Loucy (cell line): ENCODE results near the gene UTP11.

Experiments
- H2AFZ ChIP-seq: fragments of 200-600 bp; sonication (generic); 2 replicates; pipeline ENCODE4 v1.6.0; 2016; ENCODE audit warnings: antibody characterized with exemption, mild to moderate bottlenecking, low read length, moderate library complexity
- H3F3A ChIP-seq: fragments of 200-600 bp; 2 replicates; pipeline ENCODE4 v1.6.0; 2016; ENCODE audit warnings: antibody characterized with exemption, low read depth, mild to moderate bottlenecking
- H3K27me3 ChIP-seq: fragments of 200-600 bp; sonication (generic); 2 replicates; pipeline ENCODE4 v1.6.1; 2014; ENCODE audit warnings: low read length, mild to moderate bottlenecking; ENCODE audit not compliant: insufficient read depth, poor library complexity, severe bottlenecking
- H3K36me3 ChIP-seq: fragments of 200-600 bp; sonication (generic); 2 replicates; pipeline ENCODE4 v1.6.1; 2016; ENCODE audit warnings: low read length; ENCODE audit not compliant: insufficient read depth
- H3K4me1 ChIP-seq: fragments of 200-600 bp; sonication (generic); 2 replicates; pipeline ENCODE4 v1.5.1; 2014; ENCODE audit warnings: low read length, mild to moderate bottlenecking; ENCODE audit not compliant: insufficient read depth, poor library complexity, severe bottlenecking
- H3K4me2 ChIP-seq: fragments of 200-600 bp; sonication (generic); 2 replicates; pipeline ENCODE4 v1.6.0; 2014; ENCODE audit warnings: antibody characterized with exemption, low read length, low read depth, mild to moderate bottlenecking; ENCODE audit not compliant: poor library complexity, severe bottlenecking
- H3K4me3 ChIP-seq: fragments of 200-600 bp; sonication (generic); 2 replicates; pipeline ENCODE4 v1.5.1; 2014; ENCODE audit warnings: low read length, mild to moderate bottlenecking, mixed read lengths; ENCODE audit not compliant: poor library complexity, severe bottlenecking
- H3K79me2 ChIP-seq: fragments of 200-600 bp; sonication (generic); 2 replicates; pipeline ENCODE4 v1.6.1; 2014; ENCODE audit warnings: low read length; ENCODE audit not compliant: insufficient read depth
- H3K9ac ChIP-seq: fragments of 200-600 bp; sonication (generic); 2 replicates; pipeline ENCODE4 v1.6.0; 2014; ENCODE audit warnings: mild to moderate bottlenecking, low read depth, low read length, moderate library complexity; ENCODE audit not compliant: poor library complexity, severe bottlenecking
- H3K9me2 ChIP-seq: fragments of 200-600 bp; sonication (generic); replicated peaks from 2 replicates; pipeline ENCODE4 v1.6.1; 2016; ENCODE audit warnings: low read depth, low read length, mixed read lengths
- H3K9me3 ChIP-seq: fragments of 200-600 bp; sonication (generic); 2 replicates; pipeline ENCODE4 v1.6.1; 2014; ENCODE audit warnings: mild to moderate bottlenecking, antibody characterized with exemption, low read length, low read depth; ENCODE audit not compliant: insufficient read depth
- H4K20me1 ChIP-seq: fragments of 200-600 bp; sonication (generic); 2 replicates; pipeline ENCODE4 v1.6.0; 2014; ENCODE audit warnings: antibody characterized with exemption, low read length, mild to moderate bottlenecking; ENCODE audit not compliant: insufficient read depth, poor library complexity, severe bottlenecking
- EZH2phosphoT487 ChIP-seq: fragments of 200-600 bp; IDR thresholded peaks from 2 replicates; pipeline ENCODE4 v1.6.1; 2018; ENCODE audit warnings: antibody characterized with exemption, mild to moderate bottlenecking, moderate library complexity, borderline replicate concordance
- TF ChIP-seq, protein P1 (sequence below): fragments of 200-600 bp; sonication (generic); conservative IDR thresholded peaks from 2 replicates; pipeline ENCODE4 v1.5.1; 2014; ENCODE audit warnings: mild to moderate bottlenecking, antibody characterized with exemption, low read length

Gene UTP11

DNA sequence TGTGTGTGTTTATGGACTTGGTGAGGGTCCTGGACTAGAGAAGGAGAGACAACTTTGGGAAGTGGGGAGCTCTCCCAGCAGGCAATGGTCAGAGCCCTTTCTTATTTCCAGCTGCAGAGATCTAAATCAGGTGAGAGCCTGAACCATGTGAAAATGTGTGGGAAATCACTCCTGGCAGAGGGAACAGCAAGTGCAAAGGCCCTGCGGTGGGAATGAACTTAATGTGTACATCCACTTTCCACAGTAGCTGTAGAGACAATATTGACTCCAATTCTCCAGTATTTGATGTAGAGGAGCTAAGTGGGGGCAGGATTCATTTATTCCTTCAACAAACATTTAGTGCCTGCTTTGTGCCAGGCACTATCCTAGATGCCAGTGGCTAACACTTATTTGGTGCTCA, 48.8 kb downstream of the UTP11 start:
- H4K20me1 ChIP-seq = no peaks in the 10 kb centered on the region
- no peaks in the 10 kb centered on the region for H3F3A ChIP-seq
- no peak overlapping the region for H3K4me2 ChIP-seq
- no peaks in the 10 kb centered on the region for H3K9me3 ChIP-seq
- no peaks in the 10 kb centered on the region for H3K4me1 ChIP-seq
- no peak for TF ChIP-seq EZH2phosphoT487
- TF ChIP-seq, protein P1, sequence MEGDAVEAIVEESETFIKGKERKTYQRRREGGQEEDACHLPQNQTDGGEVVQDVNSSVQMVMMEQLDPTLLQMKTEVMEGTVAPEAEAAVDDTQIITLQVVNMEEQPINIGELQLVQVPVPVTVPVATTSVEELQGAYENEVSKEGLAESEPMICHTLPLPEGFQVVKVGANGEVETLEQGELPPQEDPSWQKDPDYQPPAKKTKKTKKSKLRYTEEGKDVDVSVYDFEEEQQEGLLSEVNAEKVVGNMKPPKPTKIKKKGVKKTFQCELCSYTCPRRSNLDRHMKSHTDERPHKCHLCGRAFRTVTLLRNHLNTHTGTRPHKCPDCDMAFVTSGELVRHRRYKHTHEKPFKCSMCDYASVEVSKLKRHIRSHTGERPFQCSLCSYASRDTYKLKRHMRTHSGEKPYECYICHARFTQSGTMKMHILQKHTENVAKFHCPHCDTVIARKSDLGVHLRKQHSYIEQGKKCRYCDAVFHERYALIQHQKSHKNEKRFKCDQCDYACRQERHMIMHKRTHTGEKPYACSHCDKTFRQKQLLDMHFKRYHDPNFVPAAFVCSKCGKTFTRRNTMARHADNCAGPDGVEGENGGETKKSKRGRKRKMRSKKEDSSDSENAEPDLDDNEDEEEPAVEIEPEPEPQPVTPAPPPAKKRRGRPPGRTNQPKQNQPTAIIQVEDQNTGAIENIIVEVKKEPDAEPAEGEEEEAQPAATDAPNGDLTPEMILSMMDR = no peak
- no peaks in the 10 kb centered on the region for H3K79me2 ChIP-seq
- H3K4me3 ChIP-seq = no peak overlapping the region
- no peaks in the 10 kb centered on the region for H3K36me3 ChIP-seq
- no peak overlapping the region for H2AFZ ChIP-seq
- H3K9me2 ChIP-seq = no peaks in the 10 kb centered on the region
- H3K9ac ChIP-seq = no peak overlapping the region
- H3K27me3 ChIP-seq = no peaks in the 10 kb centered on the region

DNA sequence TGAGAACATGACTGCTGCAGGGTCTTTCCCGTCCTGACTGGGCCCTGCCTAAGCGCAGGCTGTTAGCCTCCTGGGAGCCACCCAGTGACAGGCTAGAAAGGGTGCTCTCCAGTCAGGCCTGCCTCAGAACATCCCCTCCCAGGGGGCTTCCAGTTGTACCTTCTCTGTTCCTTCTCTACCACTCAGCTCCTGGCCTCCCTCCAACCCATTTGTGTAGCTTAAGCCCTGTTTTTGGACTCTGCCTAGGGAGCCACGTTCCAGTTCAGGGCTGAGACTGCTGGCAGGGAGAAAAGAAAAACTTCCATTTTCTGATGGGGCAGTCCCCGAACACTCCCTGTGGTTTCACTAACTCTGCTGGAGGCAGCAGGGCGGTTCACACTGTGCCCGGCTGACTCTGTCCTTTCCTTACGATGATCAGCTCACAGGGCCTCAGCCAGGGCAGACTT, 49.4 kb downstream of the UTP11 start:
- no peaks in the 10 kb centered on the region for H3K36me3 ChIP-seq
- no peak overlapping the region for H3K9ac ChIP-seq
- H3K79me2 ChIP-seq = no peaks in the 10 kb centered on the region
- H3K4me3 ChIP-seq = no peak overlapping the region
- no peaks in the 10 kb centered on the region for H4K20me1 ChIP-seq
- H3K4me2 ChIP-seq = no peak overlapping the region
- no peaks in the 10 kb centered on the region for H3K4me1 ChIP-seq
- H3K9me2 ChIP-seq = no peaks in the 10 kb centered on the region
- no peak overlapping the region for H2AFZ ChIP-seq
- no peak for TF ChIP-seq EZH2phosphoT487
- TF ChIP-seq, protein P1 = no peak
- H3K9me3 ChIP-seq = no peaks in the 10 kb centered on the region
- H3K27me3 ChIP-seq = no peaks in the 10 kb centered on the region
- H3F3A ChIP-seq = no peaks in the 10 kb centered on the region

DNA sequence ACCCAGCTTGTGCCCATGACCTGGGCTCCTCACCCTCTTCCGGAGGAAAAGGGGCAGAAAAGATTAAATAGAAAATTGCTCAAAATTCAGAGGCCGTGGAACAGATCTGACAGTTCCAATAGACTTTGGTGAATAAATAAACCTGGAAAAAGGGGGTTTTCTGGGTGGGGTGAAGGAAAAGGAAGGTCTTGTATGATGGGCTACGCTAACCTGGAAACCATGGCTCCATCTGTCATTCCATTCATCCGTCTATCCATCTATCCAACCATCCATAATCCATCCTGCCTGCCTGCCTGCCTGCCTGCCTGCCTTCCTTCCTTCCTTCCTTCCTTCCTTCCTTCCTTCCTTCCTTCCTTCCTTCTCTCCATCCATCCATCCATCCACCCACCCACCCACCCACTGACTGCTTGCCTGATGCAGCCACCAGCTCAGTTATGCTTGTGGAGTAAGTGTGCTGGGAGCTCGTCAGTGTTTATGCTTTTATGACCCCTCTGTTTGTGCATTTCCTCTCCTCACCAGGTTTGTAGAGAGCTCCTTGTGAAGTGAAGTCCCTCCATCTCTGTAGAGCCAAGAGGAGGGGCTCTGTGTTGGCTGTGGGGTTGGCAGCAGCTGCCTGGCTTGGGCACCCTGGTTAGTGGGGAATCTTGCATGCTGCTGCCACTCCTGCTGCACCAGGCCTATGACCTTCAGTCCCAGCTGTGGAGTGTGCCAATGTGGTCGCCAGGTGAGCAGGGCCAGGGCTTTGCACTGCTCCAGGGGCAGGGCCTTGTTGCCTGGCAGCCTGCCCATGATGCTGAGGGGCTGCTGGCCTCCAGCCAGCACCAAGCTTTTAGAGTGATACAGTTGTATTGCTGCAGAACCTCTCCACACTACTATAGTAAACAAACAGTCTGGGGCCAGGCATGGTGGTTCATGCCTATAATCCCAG, 50.1 kb downstream of the UTP11 start:
- Histone ChIP-seq H2AFZ (no peak overlapping the region), H3K4me2 (no peak overlapping the region), H3F3A (no peaks in the 10 kb centered on the region), H4K20me1 (no peaks in the 10 kb centered on the region), H3K4me1 (no peaks in the 10 kb centered on the region), H3K9me2 (no peaks in the 10 kb centered on the region), H3K36me3 (no peaks in the 10 kb centered on the region), H3K9me3 (no peaks in the 10 kb centered on the region), H3K27me3 (no peaks in the 10 kb centered on the region), H3K9ac (no peak overlapping the region), H3K4me3 (no peak overlapping the region), H3K79me2 (no peaks in the 10 kb centered on the region)
- TF ChIP-seq EZH2phosphoT487 = no peak
- TF ChIP-seq, protein P1 = no peak
